ENCODE data around the gene RASSF4. TPM values are rescaled to one million over a fixed set of nuclear protein-coding genes. Genes with fewer than 3 reads are reported as not detected.

Gene RASSF4
- total and polyA plus RNA-seq, 9 of the 15 experiments (the other 6 are each of a cell fraction or from before 2014, with no cell fraction given) = 0.01 to 0.62 (median 0.11) TPM; not detected in 3

GRCh38 chr10:44986670-44987069 lies 27.1 kb downstream of the RASSF4 start:
- H3K9ac ChIP-seq (ENCODE audit: insufficient read depth in 1 of 2, low read depth in 2 of 2, low read length in 2 of 2) = no peak overlapping the region
- CTCF ChIA-PET (ENCODE audit: low intra/inter-chr PET ratio) = no interaction called here
- FAIRE-seq = peak; percentile 66

More at GRCh38 chr10:44986670-44987069, 27.1 kb downstream of the RASSF4 start:
- ATAC-seq (no peak), DNase-seq (ENCODE audit: extremely low read depth in 1 of 4, low spot score in 3 of 4) (peak; percentile 36 to 52 (median 48))
- Histone ChIP-seq H3K79me2 (ENCODE audit: control insufficient read depth, insufficient read depth, low read length) (no peaks in the 10 kb centered on the region), H4K20me1 (replicated peaks; ENCODE audit: control insufficient read depth, insufficient read depth, low read length) (0 out of 2 replicates have a peak, but pooled peaks cover 3% of the 10 kb centered on the region), H3K4me3 (no peak overlapping the region), H3K9me3 (replicated peaks; ENCODE audit: control insufficient read depth, insufficient read depth, low read depth, low read length) (no peaks in the 10 kb centered on the region), H3K4me1 (replicated peaks in 1 of 2; ENCODE audit: control insufficient read depth in 2 of 2, insufficient read depth in 2 of 2, low read length in 2 of 2) (peaks cover 12 to 21% of the 10 kb centered on the region in 2 experiments), H3K27ac (ENCODE audit: extremely low read depth, low read depth, low read length) (no peak overlapping the region), H3K9me1 (ENCODE audit: control insufficient read depth, insufficient read depth, low read length) (no peaks in the 10 kb centered on the region), H2AFZ (ENCODE audit: low read depth, low read length) (no peak overlapping the region), H3K27me3 (ENCODE audit: control insufficient read depth in 2 of 2, insufficient read depth in 2 of 2, low read length in 2 of 2) (peaks cover 18 to 50% of the 10 kb centered on the region in 2 experiments), H3K4me2 (ENCODE audit: insufficient read depth, low read length) (no peak overlapping the region), H3K36me3 (ENCODE audit: control insufficient read depth, insufficient read depth, low read length) (no peaks in the 10 kb centered on the region)
- TF ChIP-seq TCF3 (CRISPR knock-in tag; IDR thresholded peaks at IDR 0.05) = 0 out of 2 replicates have a peak, but pooled peaks have one; percentile 16
- no peak for TF ChIP-seq MCM3 (IDR thresholded peaks at IDR 0.05)
- peak; percentile 72 for TF ChIP-seq ZNF766 (CRISPR knock-in tag; conservative IDR thresholded peaks at IDR 0.05)
- TF ChIP-seq, protein P1, sequence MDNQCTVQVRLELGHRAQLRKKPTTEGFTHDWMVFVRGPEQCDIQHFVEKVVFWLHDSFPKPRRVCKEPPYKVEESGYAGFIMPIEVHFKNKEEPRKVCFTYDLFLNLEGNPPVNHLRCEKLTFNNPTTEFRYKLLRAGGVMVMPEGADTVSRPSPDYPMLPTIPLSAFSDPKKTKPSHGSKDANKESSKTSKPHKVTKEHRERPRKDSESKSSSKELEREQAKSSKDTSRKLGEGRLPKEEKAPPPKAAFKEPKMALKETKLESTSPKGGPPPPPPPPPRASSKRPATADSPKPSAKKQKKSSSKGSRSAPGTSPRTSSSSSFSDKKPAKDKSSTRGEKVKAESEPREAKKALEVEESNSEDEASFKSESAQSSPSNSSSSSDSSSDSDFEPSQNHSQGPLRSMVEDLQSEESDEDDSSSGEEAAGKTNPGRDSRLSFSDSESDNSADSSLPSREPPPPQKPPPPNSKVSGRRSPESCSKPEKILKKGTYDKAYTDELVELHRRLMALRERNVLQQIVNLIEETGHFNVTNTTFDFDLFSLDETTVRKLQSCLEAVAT (IDR thresholded peaks at IDR 0.05) = 0 out of 4 replicates have a peak, but pooled peaks of 1 of the 2 experiments have one; percentile 22
- no peak for TF ChIP-seq LARP7 (IDR thresholded peaks at IDR 0.05)
- TF ChIP-seq ARID1B (IDR thresholded peaks at IDR 0.05) = peak; percentile 35
- TF ChIP-seq NBN (IDR thresholded peaks at IDR 0.05; ENCODE audit: low read depth) = 0 out of 2 replicates have a peak, but pooled peaks have one; percentile 48
- no peak for TF ChIP-seq HNRNPUL1 (IDR thresholded peaks at IDR 0.05; ENCODE audit: low read length)
- TF ChIP-seq ESRRA (IDR thresholded peaks at IDR 0.05; ENCODE audit: borderline replicate concordance, low read depth) = peak; percentile 13; the same call in 1 of the 2 replicates
- TF ChIP-seq SOX6 (IDR thresholded peaks at IDR 0.05) = peak; percentile 64; the same call in 1 of the 2 replicates
- TF ChIP-seq MYNN (IDR thresholded peaks at IDR 0.05) = no peak
- no peak for TF ChIP-seq MYNN (CRISPR knock-in tag; IDR thresholded peaks at IDR 0.05)
- in situ Hi-C loops (cut with MboI) (no loop called here), intact Hi-C loops (cut with micrococcal nuclease) (no loop called here)
- 0% methylated on average over 3 of the region's 3 CpGs for WGBS (ENCODE audit: insufficient coverage, low coverage, missing lambda C conversion rate)
- POLR2A ChIA-PET = interaction anchor here (0.5 to 0.8 kb wide), 4 partner anchors 8 to 127 kb away, joined by 3 to 4 read pairs (median 3); no protein-coding TSS in a partner anchor
- BruUV-seq (replicated peaks) = no TSS peak
